ENCODE measurements around the gene CCDC33.

Gene CCDC33

GRCh38 chr15:74367296-74367854 is 131.2 kb downstream of the CCDC33 start, which contains the start of gene CYP11A1:
Gene CYP11A1, minus strand, starts transcription at chr15:74367646. Its CDS starts 61 bp downstream, at chr15:74367585.
- DNase-seq, result no peak

DNA sequence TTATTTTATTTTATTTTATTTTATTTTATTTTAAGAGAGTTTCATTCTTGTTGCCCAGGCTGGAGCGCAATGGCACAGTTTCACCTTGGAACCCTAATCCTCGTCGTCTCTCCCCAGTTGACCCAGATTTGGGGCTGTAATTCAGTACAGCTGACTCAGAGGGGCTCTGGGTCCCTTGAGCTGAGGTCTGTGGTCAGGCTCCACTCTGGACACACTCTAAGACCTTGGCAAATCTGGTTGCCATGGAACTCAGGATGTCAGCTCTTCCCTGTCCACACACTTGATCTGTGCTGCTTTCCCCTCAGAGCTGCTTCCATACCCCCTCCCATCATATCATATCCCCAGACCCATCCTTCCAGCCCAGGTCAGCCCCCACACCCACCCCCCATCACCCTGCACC is 132.0 kb downstream of the CCDC33 start:
- DNase-seq, result no peak

GRCh38 chr15:74369084-74369745 is 133.1 kb downstream of the CCDC33 start:
- DNase-seq, result no peak

GRCh38 chr15:74369756-74370155 is 133.6 kb downstream of the CCDC33 start:
- no peak for DNase-seq

- DNase-seq, result no peak
Observed at GRCh38 chr15:74370471-74370870, 134.3 kb downstream of the CCDC33 start.

DNA sequence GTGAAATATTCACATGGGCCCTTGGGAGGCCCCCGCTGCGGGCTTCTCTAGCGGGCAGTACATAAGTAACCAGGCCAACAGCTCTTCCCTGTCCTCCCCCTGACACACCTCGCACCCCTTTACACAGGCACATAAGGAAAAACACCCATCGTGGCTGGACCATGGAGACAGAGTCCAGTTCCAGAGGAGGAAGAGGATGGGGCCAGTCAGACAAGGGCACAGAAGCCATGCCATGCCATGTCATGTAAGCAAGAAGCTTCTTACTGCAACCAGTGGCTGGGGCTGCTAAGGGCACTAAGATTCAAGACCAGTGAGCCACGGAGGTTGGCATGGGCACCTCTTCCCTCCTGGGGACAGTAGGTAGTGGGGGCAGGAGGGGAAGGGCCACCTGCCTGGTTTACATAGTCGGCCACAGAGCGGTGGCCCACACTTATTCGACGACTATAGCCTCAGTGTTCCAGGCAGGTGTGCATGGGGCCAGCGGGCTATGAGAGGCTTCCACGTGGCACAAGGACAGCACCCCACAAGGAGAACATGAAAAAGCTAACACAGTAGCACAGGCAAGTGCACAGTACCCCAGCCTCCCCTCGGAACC is 137.0 kb downstream of the CCDC33 start:
- no peak for DNase-seq

GRCh38 chr15:74373731-74374647 is 137.9 kb downstream of the CCDC33 start:
- peak in 13 of 14 donors; percentile 26 to 84 (median 74) for DNase-seq

GRCh38 chr15:74374648-74375302 is 138.6 kb downstream of the CCDC33 start:
- no peak for DNase-seq

DNA sequence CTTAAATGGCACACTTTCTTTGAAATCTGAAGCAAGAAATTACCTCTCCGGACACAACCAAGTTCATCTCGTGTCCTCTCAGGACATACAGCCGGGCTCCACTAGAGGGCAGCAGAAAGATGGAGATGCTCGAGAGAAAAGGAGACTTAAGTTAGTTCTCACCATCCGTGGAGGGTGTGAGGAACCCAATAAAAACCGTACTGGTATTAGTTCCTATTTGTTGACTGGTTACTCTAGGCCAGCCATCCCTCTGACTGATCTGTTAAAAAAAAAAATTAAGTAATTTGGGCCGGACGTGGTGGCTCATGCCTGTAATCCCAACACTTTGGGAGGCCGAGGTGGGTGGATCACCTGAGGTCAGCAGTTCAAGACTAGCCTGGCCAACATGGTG is 139.2 kb downstream of the CCDC33 start:
- peak in 11 of 14 donors; percentile 23 to 71 (median 38) for DNase-seq

DNA sequence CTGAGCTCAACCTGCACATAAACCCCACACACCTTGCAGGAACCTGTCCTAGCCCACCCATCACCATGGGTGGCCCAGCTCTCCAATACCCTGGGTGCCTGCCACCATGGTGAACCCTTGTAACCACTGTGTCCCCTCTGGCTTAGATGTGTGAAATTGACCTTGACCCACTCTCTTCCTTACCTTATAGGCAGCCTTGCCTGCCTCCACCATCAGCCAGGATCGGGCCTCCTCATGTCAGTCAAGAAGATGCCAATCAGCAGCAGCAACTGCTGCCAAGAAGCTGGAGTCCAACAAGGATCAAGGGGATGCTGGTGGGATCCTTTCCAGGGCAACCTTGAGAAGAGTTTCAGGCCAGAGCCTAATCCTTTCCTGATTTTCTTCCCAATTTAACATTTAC is 140.1 kb downstream of the CCDC33 start:
- no peak for DNase-seq

GRCh38 chr15:74376825-74377581 is 140.9 kb downstream of the CCDC33 start:
- DNase-seq, result peak in 1 of 14 donors; percentile 15

DNA sequence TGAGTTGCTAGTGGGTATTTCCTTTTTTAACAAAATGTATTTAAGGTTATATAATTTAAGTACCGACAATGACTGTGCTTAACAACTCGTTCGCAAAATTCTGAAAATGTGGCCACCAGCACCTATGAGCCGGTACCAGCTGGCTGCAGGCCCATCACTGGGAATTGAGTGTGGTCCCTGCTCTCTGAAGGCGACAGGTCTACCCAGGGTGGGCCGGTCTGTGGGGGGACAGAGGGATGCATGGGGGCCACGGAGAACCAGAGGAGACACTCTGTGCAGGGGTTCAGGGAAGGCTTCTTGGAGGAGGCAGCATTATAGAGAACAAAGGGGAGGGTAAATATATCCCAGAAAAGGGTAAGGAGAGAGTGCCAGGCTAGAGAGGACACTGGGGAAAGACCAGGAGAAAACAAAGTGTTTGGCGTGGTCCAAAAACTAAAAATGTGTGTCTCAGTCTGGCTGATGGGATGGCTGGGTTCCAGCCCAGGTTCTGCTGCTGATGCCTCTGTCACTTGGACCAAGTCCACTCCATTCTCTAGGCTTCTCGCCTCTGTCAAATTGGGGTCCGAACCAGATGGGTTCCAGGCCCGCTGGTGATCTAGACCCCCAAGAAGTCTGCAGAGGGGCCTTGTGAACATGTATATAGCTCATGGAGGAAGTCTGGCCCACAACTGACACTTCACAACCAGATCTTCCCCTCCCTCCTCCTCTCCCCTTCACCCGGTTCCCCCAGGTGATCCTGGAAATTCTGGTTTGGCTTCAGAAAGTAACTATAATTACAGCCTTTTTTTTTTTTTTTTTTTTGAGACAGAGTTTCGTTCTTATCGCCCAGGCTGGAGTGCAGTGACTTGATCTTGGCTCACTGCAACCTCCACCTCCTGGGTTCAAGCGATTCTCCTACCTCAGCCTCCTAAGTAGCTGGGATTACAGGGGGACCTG is 142.0 kb downstream of the CCDC33 start:
- DNase-seq, result no peak

DNA sequence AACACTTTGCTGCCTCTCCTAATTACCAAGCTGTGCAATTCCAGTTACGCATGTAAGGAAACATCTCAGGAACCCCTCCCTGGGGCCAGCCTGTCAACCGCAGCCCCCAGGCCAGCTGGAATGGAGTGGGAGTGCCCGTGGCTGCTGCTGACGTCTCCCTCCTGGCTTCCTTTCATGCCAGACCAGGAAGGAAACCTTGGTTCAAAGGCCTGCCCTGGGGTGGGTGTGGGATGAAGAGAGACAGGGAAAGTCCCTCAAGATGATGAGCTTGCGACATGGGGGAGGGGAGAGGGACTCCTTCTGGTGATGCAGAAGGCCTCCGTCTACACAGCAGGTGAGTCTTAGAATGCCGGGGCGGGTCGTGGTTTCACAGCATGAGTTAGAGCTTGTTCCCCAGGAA is 142.7 kb downstream of the CCDC33 start:
- no peak for DNase-seq

DNA sequence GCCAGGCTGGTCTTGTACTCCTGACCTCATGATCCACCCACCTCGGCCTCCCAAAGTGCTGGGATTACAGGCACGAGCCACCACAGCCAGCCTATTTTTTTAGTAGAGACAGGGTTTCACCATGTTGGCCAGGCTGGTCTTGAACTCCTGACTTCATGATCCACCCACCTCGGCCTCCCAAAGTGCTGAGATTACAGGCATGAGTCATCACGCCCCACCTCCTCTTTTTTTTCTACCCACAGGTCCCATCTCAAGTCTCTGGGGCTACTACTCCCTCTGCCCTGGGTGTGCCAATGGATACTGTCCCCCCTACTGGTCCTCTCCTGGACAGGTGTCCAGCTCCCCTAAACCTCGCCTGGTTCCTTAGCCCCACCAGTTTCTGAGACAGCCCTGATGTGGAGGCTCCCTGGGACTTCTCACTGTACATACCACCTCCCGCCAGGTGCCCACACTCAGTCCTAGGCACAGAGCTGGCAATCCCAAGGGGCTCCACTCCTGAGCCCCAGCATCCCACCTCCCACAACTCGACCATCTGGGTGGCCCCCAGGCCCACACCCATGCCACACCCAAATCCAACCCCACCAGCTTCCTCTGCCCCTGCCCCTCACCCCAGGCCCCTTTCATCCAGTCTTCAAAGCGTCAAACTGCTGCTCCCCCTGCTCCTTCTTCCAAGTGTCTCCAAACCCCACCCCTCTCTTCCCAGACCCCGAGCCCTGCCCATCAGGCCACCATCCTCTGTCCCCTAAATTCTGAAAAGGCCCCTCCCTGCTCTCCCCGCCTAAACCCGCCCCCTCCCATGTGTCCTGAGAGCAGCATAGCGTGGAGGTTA is 144.4 kb downstream of the CCDC33 start:
- no peak for DNase-seq

GRCh38 chr15:74381190-74381453 is 145.0 kb downstream of the CCDC33 start:
- no peak for DNase-seq

GRCh38 chr15:74381481-74381880 is 145.4 kb downstream of the CCDC33 start:
- no peak for DNase-seq

DNA sequence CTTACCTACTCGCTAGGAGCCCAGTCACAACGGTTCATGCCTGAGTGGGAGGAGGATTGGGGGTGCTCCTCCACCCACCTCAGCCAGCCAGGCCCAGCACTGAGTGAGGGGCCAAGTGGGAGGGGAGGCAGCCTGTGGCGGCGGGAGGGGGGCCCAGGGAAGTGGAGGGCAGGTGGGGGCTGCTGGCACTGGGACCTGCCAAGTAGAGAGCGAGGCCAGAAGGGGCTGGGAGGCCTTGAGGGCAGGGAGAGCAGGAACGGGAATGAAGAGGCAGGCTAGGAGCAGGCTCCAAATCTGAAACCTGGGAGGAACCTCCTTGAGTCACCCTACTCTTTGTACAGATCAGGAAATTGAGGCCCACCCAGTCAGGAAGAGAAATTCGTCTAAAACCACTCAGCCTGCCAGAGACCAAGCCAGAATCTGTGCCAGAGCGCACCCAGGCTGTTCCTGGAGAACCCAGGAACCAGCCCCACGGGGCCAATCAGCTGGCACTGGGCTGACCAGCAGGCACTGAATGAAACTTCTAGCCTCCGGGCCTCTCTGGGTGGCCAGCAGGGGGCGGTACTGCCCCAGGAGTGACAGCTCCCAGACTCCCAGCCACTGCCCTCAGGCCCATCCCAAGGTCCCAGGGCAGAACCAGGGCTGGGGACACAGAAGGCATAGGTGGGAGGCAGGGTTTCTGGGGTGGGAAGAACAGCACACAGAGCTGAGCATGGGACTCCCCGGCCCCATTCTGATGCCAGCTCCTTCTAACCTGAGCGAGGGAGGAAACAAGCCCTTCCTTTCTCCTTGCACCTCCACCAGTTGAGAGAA is 146.1 kb downstream of the CCDC33 start:
- peak in 12 of 14 donors; percentile 54 to 91 (median 80) for DNase-seq

- no peak for DNase-seq
Observed at GRCh38 chr15:74383286-74383685, 147.2 kb downstream of the CCDC33 start.

All from C1 segment of cervical spinal cord (tissue), 14 donors.